ENCODE data around the gene RHOXF2.
A peak's percentile ranks its signal among the peaks of the same experiment; 100 is the strongest.
"Not testable (repeated sequence)": the region's sequence is repeated elsewhere in the genome, so short reads cannot be mapped to it uniquely, and the experiment has no call there.

Gene RHOXF2

GRCh38 chrX:120158313-120158712 is at the start of gene RHOXF2:
RHOXF2 (plus strand) TSS chrX:120158613; CDS start chrX:120158751, 138 bp downstream.
- not testable (repeated sequence) for DNase-seq

- no peak for DNase-seq
These were observed 49.0 kb upstream of the RHOXF2 start for GRCh38 chrX:120109378-120109777.

DNA sequence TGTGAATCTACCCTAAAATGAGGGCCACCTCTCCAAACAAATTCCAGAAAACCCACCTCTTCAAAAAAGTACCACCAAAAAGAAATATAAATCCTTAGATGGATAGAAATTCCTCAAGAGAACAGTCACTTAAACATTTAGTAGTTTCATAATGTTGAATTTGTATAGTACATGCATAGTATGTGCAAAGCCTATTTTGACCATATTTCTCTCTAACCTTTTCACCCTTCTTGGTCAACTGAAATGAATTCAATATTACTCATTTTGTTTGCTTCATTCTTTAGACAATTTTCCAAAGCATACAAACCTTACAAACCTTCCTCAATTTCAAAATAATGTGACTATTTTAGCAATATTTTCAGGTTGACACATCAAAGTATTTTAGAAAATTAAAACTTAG is 46.8 kb upstream of the RHOXF2 start:
- no peak for DNase-seq

DNA sequence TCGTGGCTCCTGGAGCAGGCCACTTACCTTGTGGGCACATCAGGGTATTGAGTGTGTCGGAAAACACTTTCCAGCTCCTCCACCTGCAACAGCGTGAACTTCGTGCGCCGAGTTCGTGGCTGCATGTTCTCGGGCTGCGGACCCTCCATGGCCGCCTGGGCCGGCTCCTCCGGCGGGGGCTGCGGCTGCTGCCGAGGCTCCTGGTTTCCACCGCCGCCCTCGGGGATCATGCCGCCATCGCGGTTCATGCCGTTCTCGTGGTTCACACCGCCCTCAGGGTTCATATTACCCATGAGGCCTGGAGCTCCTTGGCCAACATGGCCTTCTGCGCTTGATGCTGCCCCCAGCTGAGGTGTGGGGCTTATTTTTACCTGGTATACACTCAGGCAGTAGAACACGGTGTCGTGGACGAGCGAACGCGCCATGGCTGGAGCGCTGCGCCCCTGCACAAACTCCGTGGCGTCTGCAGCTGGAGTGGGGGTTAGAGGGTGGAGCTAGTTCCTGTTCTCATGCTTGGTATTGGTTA is 42.9 kb upstream of the RHOXF2 start, which contains the start of gene RHOXF1:
Gene RHOXF1 (minus strand): TSS at position 476 of the 526 bp plus-strand sequence. CDS start 51 bp downstream, at position 425.
- no peak for DNase-seq

DNA sequence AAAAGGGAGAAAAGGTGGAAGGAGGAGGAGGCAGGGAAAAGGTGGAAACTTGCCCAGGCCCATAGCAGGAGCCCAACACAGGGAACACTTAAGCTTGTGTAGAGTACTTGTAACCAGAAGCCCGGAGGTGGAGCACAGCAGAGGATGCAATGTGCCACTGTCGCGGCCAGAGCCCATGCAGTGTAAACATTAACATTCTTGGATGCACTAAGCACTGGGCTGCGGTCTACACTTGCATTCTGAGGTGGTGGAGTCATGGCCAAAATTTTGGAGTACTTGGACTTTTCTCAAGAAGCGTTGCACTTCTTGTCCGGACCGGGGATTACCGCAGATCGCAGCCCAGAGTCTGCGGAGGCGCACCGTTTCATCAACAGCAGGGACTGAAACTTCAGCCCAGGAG is 38.2 kb upstream of the RHOXF2 start:
- no peak for DNase-seq

DNA sequence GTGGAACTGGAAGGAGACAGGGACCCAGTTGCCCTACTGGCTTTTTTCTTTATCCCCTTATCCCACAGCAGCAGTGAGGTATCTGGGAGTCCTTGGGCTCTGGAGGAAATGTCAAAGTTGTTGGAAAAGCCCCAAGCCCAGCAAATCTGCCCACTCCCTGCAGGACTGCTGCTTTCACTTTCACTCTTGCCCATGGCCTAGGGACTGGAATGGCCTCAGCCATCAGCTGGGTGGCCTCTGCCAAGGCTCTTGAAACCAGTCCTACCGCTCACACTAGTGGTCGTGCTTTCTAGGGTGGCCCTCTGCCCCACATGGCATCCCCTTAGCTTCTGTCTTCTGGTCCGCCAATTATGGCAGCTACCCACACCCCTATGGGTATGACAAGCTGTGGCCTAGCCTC is 33.0 kb upstream of the RHOXF2 start:
- DNase-seq, result no peak

DNA sequence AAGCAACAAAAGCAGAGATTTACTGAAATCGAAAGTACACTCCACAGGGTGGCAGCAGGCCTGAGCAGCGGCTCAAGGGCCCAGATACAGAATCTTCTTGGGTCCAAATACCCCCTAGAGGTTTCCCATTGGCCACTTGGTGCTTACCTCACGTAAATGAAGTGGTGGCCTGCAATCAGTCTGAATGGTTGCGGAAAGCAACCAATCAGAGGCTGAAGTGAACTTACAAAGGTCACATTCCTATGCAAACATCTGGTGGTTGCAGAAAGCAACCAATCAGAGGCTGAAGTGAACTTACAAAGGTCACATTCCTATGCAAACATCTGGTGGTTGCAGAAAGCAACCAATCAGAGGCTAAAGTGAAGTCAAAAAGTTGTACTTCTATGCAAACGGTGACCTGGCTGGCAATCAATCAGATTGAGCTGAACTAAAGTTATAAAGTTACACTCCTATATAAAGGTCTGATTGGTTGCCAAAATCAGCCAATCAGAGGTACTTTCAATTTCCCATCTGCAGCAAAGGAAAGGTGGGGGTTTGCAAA is 30.0 kb upstream of the RHOXF2 start:
- DNase-seq, result not testable (repeated sequence)

GRCh38 chrX:120136128-120136527 is 22.3 kb upstream of the RHOXF2 start:
- no peak for DNase-seq

DNA sequence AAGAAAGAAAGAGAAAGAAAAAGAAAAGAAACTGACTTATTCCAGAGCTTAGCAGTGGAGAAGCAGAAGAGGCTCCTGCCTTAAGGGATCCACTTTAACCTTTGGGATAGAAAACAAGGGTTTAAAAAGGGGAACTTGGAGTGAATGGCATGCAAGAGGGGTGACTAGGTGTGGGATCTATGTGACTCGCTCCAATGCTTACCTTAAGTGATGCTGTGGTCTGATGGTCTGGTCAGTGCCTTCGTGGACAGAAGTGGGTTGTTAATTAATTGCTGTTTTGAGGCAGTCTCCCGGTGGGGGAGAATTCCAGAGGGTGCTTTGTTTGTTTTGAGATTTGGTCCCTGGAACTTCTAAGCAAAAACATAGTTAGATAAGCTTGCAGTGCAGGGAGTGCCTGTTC is 21.6 kb upstream of the RHOXF2 start:
- no peak for DNase-seq

DNA sequence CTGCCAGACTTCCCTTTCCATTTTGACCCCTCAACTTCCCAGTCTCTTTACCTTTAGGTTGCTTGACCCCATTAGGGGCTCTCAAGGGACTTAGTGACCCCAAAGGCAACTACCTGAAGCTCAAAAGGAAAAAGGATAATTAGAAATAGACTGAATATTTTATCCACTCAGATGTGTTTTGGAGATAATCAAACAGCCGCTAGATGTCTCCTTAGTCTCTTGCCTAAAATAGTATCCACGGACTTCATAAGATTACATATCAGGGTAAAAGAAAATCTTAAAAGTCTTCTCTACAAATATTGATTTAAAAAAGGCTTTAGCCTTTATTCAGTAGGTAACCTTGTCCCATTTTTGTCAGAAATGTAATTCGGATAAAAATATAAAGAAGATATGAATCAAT is 21.0 kb upstream of the RHOXF2 start:
- no peak for DNase-seq

DNA sequence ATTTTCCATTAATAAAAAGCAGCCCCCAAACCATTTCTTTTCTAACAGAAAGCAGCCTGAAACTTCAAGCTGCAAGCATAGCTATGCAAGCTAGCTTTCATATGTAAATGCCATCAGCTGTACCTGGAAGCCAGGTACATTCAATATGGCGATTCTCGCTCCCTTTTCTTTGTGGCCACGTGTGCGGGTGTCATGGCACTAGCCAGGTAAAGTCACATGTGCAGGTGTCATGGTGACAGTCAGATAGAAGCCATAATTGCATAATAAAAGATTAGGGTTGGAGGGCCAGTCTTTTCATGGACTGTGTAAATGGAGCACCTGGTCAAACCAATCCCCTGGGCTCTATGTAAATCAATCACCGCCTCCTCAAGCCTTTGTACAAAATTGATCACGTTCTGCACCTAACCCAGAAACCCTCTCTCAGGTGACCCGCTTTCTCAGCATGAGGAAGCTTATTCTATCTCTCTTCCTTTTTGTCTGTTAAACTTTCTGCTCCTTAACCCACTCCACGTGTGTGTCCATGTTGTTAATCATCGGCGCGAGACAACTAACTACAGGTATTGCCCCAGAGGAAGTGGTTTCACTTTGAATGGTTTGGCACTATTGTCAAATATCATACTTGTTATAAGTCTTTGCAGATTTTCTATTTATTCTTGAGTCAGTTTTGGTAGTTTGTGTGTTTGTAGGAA is 18.0 kb upstream of the RHOXF2 start:
- peak; percentile 5 for DNase-seq

- no peak for DNase-seq
These were observed 14.1 kb upstream of the RHOXF2 start for GRCh38 chrX:120144178-120144844.

- DNase-seq, result no peak
These were observed 13.0 kb upstream of the RHOXF2 start for GRCh38 chrX:120145295-120145925.

DNA sequence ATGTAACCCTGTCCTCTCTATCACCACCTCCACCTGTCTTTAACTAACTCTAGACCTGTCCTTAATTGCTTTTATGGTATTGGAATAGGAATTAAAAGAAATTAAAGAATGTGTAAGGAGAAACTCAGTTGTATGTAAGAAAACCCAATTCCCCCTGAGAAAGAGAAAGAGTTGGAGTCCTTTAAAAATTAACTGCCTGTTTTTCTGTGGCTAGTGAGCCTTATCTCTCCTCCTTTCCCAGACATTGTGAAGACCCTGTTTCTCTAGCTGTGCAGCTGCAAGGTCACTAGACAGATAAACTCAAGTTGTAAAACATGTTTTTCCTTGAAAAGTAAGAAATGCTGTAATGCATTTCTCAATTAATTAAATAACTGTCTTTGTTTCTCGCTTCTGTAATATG is 12.1 kb upstream of the RHOXF2 start:
- DNase-seq, result not testable (repeated sequence)

DNA sequence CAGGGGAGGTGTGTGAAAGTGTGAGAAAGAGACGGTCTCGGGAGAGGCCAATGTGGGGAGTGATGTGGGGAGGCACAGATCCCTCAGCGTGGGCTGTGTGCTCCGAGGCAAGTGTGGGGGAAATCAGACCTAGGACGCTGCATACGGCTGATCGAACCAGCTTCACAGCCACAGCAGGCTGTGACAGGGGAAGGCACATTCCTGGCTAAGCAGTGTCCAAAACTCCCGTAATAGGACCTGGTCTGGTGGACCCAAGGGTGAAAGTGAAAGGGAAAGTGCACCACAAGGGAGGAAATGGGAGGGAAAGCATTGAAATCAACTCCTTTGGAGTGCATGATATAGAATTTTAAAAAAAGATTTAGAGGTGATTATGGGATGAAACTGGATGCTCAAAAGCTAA is 10.9 kb upstream of the RHOXF2 start:
- DNase-seq, result no peak

GRCh38 chrX:120150109-120150744 is 8.2 kb upstream of the RHOXF2 start:
- not testable (repeated sequence) for DNase-seq

DNA sequence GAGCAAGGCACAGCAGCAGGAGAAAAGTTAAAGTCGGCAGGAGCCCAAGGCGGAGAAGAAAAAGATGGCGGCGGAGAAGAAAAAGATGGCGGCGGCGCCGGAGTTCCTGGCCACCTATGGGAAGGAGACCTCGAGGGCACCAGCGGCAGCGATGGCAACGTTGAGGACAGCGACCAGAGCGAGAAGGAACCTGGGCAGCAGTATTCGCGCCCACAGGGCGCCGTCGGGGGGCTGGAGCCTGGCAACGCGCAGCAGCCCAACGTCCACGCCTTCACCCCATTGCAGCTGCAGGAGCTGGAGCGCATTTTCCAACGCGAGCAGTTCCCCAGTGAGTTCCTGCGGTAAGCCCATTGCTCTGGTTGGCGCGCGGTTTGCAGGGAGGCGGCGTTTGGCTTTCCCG is 673 bp downstream of the RHOXF2 start:
- DNase-seq, result not testable (repeated sequence)

GRCh38 chrX:120193254-120193653 is 34.8 kb downstream of the RHOXF2 start:
- not testable (repeated sequence) for DNase-seq

DNA sequence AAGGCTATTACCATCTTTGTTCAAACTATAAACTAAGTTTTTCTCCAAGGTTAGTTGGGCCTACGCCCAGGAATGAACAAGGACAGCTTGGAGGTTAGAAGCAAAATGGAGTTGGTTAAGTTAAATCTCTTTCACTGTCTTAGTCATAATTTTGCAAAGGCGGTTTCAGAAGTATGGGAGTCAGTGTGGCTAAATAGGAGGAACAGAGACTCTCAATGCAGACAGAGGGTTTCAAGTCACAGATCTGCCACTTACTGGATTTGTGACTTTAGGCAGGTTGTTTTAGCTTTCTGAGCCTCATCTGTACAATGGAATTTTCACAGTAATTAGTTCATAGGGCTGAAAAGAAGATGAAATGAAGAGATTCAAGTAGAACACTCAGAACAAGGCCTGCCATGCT is 35.3 kb downstream of the RHOXF2 start:
- not testable (repeated sequence) for DNase-seq

DNA sequence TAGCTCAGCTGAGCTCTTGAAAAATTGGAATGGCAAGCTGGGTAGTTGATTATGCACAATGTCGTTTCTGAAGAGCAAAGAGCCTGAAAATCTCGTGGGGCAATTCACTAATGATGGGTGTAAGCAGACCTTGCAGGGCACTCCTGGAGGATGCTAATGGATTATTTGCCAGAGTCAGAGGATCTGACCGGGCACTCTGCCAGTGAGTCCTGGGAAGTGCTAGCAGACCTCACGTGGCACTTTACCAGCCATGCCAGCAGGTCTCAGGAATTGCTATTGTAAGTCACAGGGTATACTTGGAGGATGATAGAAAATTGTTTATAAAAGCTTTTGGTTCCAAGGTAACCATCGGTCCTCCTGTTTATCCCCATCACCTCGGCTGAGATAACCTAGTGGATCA is 37.4 kb downstream of the RHOXF2 start:
- not testable (repeated sequence) for DNase-seq

DNA sequence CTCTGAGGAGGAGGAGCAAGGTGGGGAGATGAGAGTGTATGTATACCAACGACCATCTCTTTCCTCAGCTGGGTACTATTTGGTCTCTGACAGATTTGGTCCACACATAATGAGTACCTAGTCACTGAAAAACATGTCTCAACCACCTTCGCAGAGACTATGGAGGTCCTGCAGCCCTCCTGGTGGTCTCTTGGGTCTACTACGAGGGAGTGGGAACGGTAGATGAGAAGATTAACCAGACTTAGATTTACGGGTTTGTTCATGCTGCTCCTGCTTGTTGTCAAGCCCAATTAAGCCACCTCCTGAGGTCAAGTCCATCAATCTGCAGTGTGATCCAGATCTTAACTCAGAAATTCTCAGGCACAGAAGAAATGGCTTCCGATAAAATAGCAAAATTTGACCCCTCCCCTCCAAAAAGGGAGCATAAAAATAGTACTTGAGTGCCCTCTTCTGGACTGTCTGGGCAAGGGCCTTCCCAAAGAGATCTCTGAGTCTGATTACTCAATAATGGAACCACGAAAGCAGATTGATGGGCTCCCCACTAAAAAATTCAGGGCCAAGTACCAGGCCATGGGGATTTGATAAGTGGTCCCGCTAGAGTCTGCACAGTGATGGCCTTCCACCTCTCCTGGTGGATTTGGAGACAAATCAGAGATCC is 38.3 kb downstream of the RHOXF2 start:
- DNase-seq, result not testable (repeated sequence)

- no peak for DNase-seq
These were observed 42.4 kb downstream of the RHOXF2 start for GRCh38 chrX:120200851-120201250.

Measured in NCI-H82 (cell line).